Fibroblast of skin of back (primary cell): Measurements from ENCODE around the gene GALP.
"Not testable (repeated sequence)": the region's sequence is repeated elsewhere in the genome, so short reads cannot be mapped to it uniquely, and the experiment has no call there.

ENCODE experiments used
- DNase-seq: peaks from one replicate; pipeline ENCODE4 v3.0.0-alpha.2; 2013

Gene GALP

DNA sequence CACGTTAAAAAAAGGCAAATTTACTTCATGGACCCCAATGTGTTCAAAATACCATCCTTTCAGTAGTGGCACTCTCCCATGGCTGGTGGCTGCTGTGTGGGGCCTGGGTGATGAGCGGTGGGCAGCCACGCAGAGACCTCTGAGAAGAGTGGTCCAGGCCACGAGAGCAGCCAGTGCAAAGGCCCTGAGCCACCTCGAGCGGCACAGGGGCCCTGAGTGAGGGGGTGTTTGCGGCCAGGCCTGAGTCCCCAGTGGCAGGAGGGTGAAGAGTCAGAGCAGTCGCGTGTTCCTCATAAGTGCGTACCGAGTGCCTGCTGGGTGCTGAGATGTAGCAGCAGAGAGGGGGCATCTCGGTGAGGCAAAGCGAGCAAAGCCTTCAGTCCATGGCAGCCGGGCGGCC is 27.7 kb upstream of the GALP start:
- DNase-seq = no peak

DNA sequence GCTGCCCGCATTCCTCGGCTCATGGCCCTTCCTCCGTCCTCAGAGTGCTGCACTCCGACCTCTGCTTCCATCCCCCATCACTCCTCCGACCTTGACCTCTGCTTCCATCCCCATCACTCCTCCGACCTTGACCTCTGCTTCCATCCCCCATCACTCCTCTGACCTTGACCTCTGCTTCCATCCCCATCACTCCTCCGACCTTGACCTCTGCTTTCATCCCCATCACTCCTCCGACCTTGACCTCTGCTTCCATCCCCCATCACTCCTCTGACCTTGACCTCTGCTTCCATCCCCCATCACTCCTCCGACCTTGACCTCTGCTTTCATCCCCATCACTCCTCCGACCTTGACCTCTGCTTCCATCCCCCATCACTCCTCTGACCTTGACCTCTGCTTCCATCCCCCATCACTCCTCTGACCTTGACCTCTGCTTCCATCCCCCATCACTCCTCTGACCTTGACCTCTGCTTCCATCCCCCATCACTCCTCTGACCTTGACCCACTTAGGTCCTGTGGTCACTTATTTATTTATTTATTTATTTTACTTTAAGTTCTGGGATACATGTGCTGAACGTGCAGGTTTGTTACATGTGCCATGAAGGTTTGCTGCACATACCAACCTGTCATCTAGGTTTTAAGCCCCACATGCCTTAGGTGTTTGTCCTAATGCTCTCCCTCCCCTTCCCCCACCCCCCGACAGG is 26.7 kb upstream of the GALP start:
- DNase-seq = not testable (repeated sequence)

DNA sequence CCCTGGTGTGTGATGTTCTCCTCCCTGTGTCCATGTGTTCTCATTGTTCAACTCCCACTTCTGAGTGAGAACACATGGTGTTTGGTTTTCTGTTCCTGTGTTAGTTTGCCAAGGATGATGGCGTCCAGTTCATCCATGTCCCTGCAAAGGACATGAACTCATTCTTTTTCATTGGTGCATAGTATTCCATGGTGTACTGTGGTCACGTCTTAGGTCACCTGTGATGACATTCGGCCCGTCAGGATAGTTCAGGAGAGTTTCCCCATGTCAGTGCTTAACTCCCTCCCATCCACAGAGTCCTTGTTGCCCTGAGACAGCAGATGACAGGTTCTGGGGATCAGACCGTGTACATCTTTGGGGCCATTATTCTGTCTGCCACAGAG is 26.2 kb upstream of the GALP start:
- DNase-seq = no peak

DNA sequence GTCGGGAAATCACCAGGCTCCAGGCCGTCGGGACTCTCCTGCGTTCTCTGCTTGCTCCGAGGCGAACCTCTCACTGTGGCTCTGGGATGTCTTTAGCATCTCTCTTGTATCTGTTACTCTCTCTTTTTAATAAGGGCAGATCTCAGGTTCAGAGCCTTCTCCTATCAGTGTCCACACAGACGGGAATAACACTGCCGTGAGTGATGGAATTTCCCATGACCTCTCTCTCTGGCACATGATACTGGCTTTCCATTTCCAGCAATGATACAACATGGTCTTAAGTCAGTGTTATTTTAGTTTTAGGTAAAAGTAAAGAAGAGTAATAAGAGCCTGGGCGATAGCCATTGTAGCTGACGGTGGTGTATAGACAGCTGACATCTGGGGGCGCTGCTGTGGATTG is 25.4 kb upstream of the GALP start:
- DNase-seq = no peak

DNA sequence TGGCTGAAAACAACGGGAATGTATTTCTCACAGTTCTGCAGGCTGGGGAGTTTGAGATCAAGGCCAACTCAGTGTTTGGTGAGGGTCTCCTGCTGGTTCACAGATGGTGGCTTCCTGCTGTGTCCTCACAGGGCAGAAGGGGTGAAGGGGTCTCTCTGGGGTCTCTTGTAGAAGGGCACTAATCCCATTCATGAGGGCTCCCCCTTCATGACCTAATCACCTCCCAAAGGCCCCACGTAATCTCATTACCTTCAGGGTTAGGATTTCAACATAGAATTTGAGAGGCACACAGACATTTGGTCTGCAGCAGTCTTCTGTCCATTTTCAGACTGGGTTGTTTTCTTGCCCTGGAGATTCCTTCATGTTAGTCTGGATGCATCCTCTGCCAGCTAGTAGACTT is 23.2 kb upstream of the GALP start:
- DNase-seq = no peak

DNA sequence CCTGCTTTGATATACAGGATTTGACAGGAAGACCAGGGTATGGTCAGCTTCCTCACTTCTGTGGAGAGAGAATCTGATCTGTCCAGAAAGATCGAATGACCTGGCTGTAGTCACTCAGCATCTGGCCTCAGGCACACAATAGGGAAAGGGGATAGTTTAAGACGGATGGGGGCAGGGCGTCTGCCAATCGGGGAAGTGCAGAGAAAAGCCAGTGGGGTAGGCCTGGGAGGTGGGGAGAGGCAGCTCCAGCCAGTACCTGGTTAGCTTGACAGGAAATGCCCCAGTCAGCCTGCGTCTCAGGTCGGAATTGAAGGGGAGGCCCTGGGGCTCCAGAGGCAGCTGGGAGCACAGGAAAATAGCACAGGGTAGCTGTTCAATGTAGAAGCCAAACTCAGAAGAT is 22.3 kb upstream of the GALP start:
- no peak for DNase-seq

DNA sequence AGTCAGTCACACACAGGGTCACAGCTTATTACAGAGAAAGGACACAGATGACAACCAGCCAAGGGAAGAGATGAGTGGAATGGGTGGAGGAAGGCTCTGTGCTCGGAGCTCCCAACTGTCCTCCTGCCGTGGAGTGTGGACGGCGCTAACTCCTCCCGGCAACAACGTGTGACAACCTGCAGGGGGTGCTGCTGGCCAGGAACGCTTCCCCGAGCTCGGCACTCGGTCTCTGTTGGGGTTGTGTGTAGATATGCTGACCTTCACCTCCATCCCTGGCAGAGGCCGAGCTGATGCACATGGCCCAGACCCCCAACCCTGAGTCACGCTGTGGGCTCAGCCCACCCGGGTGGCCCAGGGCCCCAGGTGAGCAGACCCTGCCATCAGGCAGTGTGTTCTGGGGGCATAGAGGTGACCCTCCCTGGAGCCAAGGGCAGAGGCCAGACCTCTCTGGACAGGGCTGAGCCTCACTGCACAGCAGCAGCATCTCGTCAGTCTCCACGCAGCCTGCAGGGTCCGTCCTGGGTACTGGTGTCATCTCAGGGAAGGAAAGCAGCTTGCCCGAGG is 20.6 kb upstream of the GALP start:
- no peak for DNase-seq

DNA sequence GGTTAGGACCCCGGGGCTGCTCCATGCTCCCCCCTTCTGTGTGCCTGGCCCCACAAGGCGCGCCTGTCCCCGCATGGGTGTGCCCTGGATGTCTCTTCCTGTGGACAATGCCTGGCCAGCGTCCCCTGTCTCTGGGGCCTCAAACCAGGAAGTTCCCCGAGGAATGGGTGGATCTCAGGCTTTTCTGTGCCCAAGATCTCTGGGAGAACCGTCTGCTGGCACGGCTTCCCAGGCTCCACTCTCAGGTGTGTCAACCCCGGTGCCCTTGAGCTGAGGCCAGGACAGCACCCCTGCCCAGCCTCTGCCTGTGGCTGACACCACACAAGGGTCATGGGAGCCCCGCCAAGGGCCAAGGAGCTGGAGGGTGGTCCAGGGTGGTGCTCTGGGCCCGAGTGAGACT is 19.0 kb upstream of the GALP start:
- no peak for DNase-seq

DNA sequence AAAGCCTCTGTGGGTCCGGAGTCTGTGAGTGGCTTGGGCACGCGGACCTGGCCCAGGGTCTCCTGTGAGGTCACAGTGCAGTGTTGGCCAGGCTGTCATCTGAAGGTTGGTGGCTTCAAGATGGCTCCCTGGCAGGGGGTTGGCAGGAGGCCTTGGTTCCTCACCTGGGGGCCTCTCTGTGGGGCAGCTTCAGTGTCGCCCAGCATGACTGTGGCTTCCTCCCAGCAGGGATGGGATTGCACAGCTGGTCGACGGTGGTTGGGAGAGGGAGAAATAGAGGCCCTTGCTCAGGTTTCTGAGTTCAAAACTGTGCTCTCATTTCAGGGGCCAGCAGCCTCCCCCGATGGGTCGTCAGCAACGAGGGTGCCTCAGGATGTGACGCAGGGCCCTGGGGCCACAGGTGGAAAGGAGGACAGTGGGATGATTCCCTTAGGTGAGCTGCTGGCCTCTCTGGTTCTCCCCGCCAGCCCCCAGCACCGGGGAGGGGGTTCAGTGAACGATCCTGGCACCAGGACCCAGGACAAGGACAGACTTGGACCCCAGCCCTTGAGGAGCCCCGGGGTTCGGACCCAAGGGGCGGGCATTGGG is 17.5 kb upstream of the GALP start:
- DNase-seq = no peak

DNA sequence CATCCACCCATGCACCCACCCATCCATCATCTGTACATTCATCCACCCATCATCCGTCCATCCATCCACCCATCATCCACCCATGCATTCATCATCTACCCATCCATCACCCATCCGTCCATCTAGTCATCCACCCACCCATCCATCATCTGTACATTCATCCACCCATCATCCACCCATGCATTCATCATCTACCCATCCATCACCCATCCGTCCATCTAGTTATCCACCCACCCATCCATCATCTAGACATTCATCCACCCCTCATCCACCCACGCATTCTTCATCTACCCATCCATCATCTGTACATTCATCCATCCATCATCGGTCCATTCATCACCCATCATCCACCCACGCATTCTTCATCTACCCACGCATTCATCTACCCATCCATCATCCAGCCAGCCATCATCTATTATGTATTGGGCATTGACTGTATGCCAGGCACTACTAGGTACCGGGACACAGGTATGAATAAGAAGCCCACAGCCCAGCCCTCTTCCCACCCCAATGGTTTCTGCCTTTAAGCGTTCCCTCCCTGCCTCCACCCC is 16.7 kb upstream of the GALP start:
- no peak for DNase-seq

DNA sequence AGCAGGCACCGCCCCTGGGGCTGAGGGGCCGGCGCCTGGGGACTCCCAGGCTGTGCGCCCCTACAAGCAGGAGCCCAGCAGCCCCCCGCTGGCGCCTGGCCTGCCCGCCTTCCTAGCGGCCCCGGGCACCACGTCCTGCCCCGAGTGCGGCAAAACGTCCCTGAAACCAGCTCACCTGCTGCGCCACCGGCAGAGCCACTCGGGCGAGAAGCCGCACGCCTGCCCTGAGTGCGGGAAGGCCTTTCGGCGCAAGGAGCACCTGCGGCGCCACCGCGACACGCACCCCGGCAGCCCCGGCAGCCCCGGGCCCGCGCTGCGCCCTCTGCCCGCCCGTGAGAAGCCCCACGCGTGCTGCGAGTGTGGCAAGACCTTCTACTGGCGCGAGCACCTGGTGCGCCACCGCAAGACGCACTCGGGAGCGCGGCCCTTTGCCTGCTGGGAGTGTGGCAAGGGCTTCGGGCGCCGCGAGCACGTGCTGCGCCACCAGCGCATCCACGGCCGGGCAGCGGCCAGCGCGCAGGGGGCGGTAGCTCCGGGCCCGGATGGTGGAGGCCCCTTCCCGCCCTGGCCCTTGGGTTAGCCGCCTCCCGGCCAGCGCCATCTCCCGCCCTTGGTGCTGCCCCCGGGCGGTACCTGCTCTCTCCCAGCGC is 16.1 kb upstream of the GALP start:
- DNase-seq = no peak

DNA sequence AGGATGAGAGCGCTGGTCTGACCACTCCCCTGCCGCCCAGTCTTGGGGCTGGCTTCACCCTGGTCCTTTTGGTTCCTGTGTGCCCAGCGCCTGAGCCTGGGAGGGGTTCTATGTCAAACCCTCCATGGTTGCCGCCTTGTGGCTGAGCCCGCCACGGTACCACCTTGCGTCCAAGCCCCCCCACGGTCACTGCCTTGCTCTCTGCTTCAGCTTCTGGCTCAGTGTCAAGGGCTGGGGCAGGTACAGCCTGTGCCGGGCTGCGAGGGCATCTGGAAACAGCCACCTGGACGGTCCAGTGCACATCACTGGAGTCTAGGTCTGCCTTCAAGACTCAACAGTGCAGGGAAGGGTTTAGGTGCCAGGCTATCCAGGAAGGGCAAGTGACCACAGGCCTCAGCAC is 14.3 kb upstream of the GALP start:
- DNase-seq = no peak

DNA sequence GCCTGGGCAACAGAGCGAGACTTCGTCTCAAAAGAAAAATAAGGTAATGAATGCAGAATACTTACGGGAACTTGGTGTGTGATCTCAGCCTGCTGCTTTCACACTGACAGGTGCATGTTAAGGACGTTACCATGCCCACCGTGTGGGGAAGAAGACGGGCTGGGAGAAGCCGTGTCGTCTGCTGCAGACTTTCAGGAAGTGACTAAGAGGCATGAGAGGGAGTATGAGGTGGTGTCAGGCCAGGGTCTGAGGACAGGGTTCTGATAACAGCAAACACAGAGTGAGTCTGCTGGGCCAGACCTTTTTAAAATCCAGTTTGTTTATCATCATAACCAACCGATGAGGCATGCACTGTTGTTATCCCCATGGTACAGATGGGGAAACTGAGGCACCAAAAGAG is 13.6 kb upstream of the GALP start:
- no peak for DNase-seq

DNA sequence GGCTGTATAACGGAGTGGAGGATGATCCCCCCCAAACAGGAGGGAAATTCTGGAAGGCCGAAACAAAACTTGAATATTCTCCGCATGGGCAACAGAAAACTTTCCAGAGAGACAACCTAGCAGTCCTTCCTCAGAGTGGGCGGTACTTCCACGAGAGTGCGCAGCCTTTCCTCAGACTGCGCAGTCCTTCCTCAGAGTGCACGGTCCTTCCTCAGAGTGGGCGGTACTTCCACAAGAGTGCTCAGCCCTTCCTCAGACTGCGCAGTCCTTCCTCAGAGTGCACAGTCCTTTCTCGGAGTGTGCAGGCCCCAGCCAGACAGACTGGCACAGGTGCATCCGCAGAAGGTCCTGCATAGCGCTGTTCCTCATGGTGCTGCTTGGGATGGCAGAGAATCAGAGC is 12.7 kb upstream of the GALP start:
- DNase-seq = no peak

DNA sequence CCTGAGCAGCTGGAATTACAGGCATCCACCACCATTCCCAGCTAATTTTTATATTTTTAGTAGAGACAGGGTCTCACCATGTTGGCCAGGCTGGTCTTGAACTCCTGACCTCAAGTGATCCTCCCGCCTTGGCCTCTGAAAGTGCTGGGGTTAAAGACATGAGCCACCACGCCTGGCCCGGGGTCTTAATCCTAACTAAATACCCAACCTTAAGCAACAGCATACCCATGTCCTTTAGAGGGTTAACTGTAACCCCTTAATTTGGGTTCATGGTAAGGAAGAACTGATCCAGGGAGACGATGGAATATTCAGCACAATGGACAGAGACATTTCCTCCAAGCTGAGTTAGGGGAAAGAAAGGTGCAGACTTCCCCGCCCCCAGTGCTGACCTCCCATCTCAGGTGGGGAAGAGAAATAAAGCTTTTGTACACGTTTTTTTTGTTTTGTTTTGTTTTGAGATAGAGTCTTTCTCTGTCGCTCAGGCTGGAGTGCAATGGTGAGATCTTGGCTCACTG is 8.7 kb upstream of the GALP start:
- peak; percentile 6 for DNase-seq

DNA sequence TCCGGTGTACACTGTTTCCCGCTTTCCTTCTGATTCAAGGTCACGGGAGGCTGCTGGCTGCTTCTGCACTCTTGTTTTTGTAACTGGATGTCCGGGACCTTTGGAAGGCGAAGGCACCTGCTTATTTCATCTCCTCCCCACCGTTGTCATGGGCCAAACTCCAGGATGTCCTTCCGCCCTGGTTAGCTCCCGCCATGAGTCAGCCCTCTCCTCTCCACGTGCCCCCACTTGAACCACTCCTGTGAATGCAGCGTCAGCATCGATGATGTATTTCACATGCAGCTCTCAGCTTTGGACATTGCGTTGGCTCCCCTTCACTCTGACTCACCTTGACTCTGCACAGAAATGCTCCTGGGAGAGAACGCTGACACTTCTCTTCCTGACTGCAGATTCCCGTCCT is 5.5 kb upstream of the GALP start:
- DNase-seq = no peak

DNA sequence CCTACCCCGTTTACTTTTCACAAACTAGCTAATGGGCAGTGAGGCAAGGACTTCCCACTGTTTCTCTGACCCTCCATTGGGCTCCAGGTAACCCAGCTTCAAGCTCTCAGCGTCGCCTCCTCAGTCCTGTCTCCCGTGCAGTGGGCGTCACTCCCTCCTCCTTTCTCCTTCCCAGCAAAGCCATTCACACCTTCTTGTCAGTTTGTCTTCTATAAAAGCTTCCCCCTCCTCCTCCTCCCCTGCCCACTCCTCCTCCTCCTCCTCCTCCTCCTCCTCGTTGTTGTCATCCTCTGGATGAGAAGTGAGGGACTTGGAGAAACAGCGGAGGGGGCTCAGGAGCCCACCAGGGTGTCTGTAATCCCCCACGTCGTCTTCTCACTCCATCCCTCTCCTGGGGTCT is 1.7 kb upstream of the GALP start:
- no peak for DNase-seq

DNA sequence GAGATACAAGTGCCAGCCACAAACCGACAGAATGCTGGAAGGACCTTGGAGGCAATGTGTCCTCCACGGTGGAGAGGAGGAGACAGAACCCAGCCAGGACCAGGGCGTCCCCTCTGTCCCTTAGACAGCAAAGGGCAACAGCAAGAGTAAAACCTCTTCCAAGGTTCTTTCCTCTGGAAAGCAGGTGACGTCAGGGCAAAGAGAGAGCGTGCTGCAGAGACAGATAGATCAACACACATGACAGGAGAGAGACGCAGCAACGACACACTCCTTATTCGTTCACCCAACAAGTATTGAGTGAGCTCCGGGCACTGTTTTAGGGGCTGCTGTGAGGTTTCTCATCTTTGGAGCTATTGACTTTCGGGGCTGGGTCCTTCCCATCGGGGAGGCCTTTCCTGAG is 1.3 kb upstream of the GALP start:
- DNase-seq = no peak

DNA sequence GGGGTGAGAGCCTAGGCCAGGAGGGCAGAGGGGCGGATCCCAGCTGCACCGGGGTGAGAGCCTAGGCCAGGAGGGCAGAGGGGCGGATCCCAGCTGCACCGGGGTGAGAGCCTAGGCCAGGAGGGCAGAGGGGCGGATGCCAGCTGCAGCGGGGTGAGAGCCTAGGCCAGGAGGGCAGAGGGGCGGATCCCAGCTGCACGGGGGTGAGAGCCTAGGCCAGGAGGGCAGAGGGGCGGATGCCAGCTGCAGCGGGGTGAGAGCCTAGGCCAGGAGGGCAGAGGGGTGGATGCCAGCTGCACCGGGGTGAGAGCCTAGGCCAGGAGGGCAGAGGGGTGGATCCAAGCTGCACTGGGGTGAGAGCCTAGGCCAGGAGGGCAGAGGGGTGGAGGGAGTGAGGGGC is 502 bp downstream of the GALP start:
- not testable (repeated sequence) for DNase-seq

DNA sequence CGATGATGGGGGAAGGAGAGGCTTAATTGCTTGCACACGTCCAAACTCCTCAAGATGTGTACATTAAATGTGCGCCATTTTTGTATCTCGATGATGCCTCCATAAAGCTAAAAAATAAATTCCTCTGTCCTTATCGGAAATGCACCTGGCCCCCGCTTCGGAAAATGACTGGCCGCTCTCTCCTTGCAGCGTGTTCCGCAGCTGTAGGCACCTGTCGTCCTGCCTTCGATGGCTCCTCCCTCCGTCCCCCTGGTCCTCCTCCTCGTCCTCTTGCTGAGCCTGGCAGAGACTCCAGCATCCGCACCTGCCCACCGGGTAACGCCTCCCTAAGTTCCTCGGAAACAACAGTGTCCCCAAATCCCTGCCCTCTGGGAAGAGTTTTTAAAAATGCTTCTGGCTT is 1.1 kb downstream of the GALP start:
- DNase-seq = no peak

DNA sequence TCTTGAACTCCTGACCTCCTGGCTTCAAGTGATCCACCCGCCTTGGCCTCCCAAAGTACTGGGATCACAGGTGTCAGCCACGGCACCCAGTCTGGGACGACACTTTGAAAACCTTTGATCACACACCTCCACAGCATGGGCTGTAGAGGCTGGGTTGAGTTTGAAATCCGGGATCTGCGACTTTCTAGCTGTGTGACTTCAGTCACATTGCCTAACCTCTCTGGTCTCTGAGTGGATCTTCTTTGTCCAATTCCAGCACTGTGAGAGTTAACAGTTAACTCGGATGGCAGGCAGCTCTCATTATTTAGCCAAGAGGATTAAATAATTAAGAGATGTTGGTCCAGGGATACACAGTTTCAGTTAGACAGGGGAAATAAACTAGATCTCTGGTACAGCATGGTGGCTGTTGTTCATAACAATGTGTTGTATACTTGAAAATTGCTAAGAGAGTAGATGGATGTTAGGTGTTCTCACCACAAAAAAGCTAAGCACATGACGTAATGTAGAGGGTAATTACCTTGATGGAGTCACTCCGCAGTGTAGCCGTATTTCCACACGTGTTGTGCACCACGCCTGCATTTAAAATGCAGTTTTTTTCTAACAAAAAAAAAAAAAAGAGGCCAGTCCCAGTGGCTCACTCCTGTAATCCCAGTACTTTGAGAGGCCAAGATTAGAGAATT is 1.9 kb downstream of the GALP start:
- no peak for DNase-seq

DNA sequence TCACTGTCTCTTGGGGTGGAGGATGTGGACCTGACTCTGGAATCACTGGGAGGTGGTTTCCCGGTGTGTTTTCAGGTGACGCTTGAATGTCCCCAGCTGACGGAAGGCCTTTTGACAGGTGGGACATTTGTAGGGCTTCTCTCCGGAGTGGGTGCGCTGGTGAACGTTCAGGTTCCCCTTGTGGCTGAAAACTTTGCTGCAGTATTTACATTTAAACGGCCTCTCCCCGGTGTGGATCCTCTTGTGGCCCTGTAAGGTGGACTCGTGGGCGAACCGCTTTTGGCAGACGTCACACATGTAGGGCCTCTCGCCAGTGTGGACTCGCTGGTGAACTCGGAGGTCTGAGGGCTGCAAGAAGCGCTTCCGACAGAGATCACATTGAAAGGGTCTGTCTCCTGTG is 14.0 kb downstream of the GALP start:
- no peak for DNase-seq

DNA sequence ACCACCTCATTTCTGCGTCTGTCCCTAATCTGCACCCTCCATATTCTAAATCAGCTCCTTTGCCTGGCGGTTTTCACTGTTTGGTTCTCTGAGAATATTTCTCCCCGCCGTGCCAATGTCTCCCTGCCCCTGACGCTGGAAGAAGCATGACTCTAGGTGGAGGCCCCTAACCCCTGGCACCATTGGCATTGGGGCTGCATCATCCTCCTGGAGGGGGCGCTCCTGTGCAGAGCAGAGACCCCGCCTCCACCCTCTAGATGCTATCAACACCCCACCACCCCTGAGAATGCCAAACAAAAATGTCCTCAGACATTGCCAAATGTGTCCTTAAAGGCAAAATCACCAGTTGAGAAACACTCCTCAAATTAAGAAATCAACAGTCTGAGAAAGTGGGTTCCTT is 15.3 kb downstream of the GALP start:
- no peak for DNase-seq
